Osteocyte (in vitro differentiated cells): ENCODE data around the gene ZNF276. TPM values are rescaled to one million over a fixed set of nuclear protein-coding genes. Genes with fewer than 3 reads are reported as not detected.

Experiments
- DNase-seq: peaks from one replicate; pipeline ENCODE4 v3.0.0; 2021; ENCODE audit warnings: mixed read lengths; ENCODE audit not compliant: unreplicated experiment; ENCODE audit errors: extremely low spot score
- H3K27ac Mint-ChIP-seq: one replicate; pipeline ENCODE4 v1.8.0; 2021; ENCODE audit warnings: mild to moderate bottlenecking, mixed read lengths; ENCODE audit not compliant: unreplicated experiment
- H3K27me3 Mint-ChIP-seq: one replicate; pipeline ENCODE4 v1.8.0; 2021; ENCODE audit warnings: mixed read lengths; ENCODE audit not compliant: unreplicated experiment
- H3K36me3 Mint-ChIP-seq: one replicate; pipeline ENCODE4 v1.8.0; 2021; ENCODE audit warnings: mixed read lengths; ENCODE audit not compliant: unreplicated experiment
- H3K4me1 Mint-ChIP-seq: one replicate; pipeline ENCODE4 v1.8.0; 2021; ENCODE audit warnings: mixed read lengths; ENCODE audit not compliant: unreplicated experiment
- H3K4me3 Mint-ChIP-seq: one replicate; pipeline ENCODE4 v1.8.0; 2021; ENCODE audit warnings: mild to moderate bottlenecking, moderate library complexity, mixed read lengths; ENCODE audit not compliant: unreplicated experiment
- H3K9me3 Mint-ChIP-seq: one replicate; pipeline ENCODE4 v1.8.0; 2021; ENCODE audit warnings: mixed read lengths; ENCODE audit not compliant: unreplicated experiment
- CTCF ChIP-seq: fragments of 200-600 bp; sonication (generic); IDR thresholded peaks from 2 replicates; pipeline ENCODE4 v1.5.0; 2021; ENCODE audit warnings: antibody characterized with exemption, mild to moderate bottlenecking, moderate library complexity
- total RNA-seq: library from RNA; stranded (reverse); gene quantifications from 2 replicates; pipeline ENCODE4 v1.2.1, GENCODE V29; 2021

Gene ZNF276
- total RNA-seq, 1 donor from 2014 or later, result 21.3 TPM

DNA sequence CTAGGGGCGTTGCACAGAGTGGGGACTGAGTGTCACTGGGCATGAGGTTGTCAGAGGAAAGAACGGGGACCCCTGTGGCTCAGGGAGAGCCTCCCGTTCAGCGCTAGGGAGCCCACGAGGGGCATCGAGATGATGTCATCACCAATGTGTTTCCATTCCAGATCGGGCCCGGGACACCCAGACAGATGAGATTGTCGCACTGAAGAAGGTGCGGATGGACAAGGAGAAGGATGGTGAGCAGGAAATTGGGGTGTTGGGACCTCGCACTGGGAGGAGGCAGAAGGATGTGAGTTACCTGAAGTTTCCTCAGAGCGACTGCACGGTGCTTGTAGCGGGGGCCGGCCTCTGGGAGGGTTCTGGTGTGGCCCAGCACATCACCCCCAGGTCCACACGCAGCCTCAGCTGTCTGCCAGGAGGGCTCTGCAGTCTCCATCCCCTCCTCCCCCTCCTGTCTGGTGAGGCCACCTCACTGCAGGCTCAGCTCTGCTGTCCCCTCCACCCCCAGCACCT is 30.9 kb upstream of the ZNF276 start:
- H3K4me1 Mint-ChIP-seq, result peaks cover 14% of the 10 kb centered on the region
- H3K9me3 Mint-ChIP-seq, result no peaks in the 10 kb centered on the region
- no peaks in the 10 kb centered on the region for H3K27me3 Mint-ChIP-seq
- no peak for DNase-seq
- no peak for TF ChIP-seq CTCF
- peaks cover 21% of the 10 kb centered on the region for H3K36me3 Mint-ChIP-seq
- no peak overlapping the region for H3K27ac Mint-ChIP-seq
- H3K4me3 Mint-ChIP-seq, result no peak overlapping the region

GRCh38 chr16:89691231-89691985 is 29.9 kb upstream of the ZNF276 start:
- no peak for TF ChIP-seq CTCF
- peaks cover 19% of the 10 kb centered on the region for H3K36me3 Mint-ChIP-seq
- no peak overlapping the region for H3K4me3 Mint-ChIP-seq
- no peaks in the 10 kb centered on the region for H3K9me3 Mint-ChIP-seq
- H3K27me3 Mint-ChIP-seq, result no peaks in the 10 kb centered on the region
- H3K27ac Mint-ChIP-seq, result no peak overlapping the region
- peaks cover 12% of the 10 kb centered on the region for H3K4me1 Mint-ChIP-seq
- DNase-seq, result no peak

DNA sequence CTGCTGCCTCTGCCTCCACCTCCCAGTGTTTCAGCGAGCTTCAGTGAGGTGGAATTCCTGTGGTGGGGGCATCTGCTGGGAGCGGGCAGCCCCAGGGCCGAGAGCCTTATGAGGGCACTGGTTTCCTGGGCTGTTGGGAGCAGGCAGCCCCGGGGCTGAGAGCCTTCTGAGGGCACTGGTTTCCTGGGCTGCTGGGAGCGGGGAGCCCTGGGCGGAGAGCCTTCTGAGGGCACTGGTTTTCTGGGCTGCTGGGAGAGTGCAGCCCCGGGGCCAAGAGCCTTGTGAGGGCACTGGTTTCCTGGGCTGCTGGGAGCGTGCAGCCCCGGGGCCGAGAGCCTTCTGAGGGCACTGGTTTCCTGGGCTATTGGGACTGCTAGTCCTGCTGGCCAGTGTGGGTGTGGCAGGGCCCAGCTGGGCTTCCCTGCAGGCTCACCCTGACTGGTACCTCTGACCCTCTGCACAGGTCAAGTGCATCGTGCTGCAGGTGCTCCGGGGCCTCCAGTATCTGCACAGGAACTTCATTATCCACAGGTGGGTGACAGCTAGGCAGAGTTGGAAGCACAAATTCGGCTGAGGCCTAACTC is 29.3 kb upstream of the ZNF276 start:
- Mint-ChIP-seq H3K27ac (no peak overlapping the region), H3K27me3 (no peaks in the 10 kb centered on the region), H3K36me3 (peaks cover 19% of the 10 kb centered on the region), H3K4me3 (no peak overlapping the region), H3K9me3 (no peaks in the 10 kb centered on the region), H3K4me1 (peaks cover 10% of the 10 kb centered on the region)
- DNase-seq, result no peak
- TF ChIP-seq CTCF, result no peak

- Mint-ChIP-seq H3K9me3 (no peaks in the 10 kb centered on the region), H3K4me1 (no peaks in the 10 kb centered on the region), H3K27ac (no peak overlapping the region), H3K36me3 (peaks cover 19% of the 10 kb centered on the region), H3K4me3 (no peak overlapping the region), H3K27me3 (no peaks in the 10 kb centered on the region)
- TF ChIP-seq CTCF, result no peak
- DNase-seq, result no peak
These were observed 28.0 kb upstream of the ZNF276 start for GRCh38 chr16:89693289-89693731.
